A549 (cell line): ENCODE measurements around the gene PPM1L. TPM values are rescaled to one million over a fixed set of nuclear protein-coding genes. Genes with fewer than 3 reads are reported as not detected.

Source experiments
- ATAC-seq, 2 experiments: fragments of 200-7000 bp in 1 of 2; fragments of >200 bp in 1 of 2; cut with Nextera tagmentation in 1 of 2; cut with Tn5 transposase in 1 of 2; 3 replicates each; pipeline versions ENCODE4 v1.8.0 to v1.9.1; 2018 to 2020; ENCODE audit warnings: mild to moderate bottlenecking in 1 of 2, moderate library complexity in 1 of 2
- CTCF ChIA-PET: fragments of 300-600 bp; sonication (Branson Sonifier 250); formaldehyde crosslinking; extraction: SDS; loops from one replicate; lab custom pipeline; 2021; ENCODE audit warnings: antibody characterized with exemption, inconsistent platforms; lab: Yijun Ruan, JAX
- POLR2A ChIA-PET: fragments of 350-600 bp; formaldehyde crosslinking; extraction: SDS; loops from one replicate; lab custom pipeline; 2021; ENCODE audit warnings: antibody characterized with exemption, inconsistent platforms; lab: Yijun Ruan, JAX
- DNase-seq, 2 experiments: peaks; one replicate each; pipeline versions ENCODE4 v3.0.0 to v3.0.0-alpha.2; 2011 to 2016; ENCODE audit warnings: low read depth in 1 of 2, low spot score in 1 of 2
- FAIRE-seq: peaks from 2 replicates; lab custom pipeline; 2011; peaks lifted over from hg19 to GRCh38; lab: Jason Lieb, UNC
- H3K27ac ChIP-seq, 2 experiments: fragments of >200 bp; sonication (Bioruptor Twin); formaldehyde crosslinking; 3 replicates each; pipeline ENCODE4 v1.5.1; 2016 to 2017
- H3K4me1 ChIP-seq: fragments of >200 bp; sonication (Bioruptor Twin); formaldehyde crosslinking; 3 replicates; pipeline ENCODE4 v1.6.1; 2016
- H3K4me2 ChIP-seq: fragments of >200 bp; sonication (Bioruptor Twin); formaldehyde crosslinking; 3 replicates; pipeline ENCODE4 v1.6.1; 2016
- H3K4me3 ChIP-seq: fragments of >200 bp; sonication (Bioruptor Twin); formaldehyde crosslinking; 3 replicates; pipeline ENCODE4 v1.5.1; 2016
- H3K9me3 ChIP-seq: fragments of >200 bp; sonication (Bioruptor Twin); formaldehyde crosslinking; 3 replicates; pipeline ENCODE4 v1.6.1; 2016
- CBX2 ChIP-seq: fragments of 200-600 bp; sonication (generic); IDR thresholded peaks from 2 replicates; pipeline ENCODE4 v1.6.1; 2016; ENCODE audit warnings: low read depth, mild to moderate bottlenecking, borderline replicate concordance
- CBX8 ChIP-seq: fragments of 200-600 bp; sonication (generic); IDR thresholded peaks from 2 replicates; pipeline ENCODE4 v1.6.1; 2016
- ELK1 ChIP-seq: fragments of 150-350 bp; IDR thresholded peaks from 2 replicates; pipeline ENCODE4 v1.6.1; 2014; ENCODE audit warnings: low read depth, mild to moderate bottlenecking, low read length
- FOSL2 ChIP-seq, 2 experiments: fragments of 450-650 bp in 1 of 2; fragments of >200 bp in 1 of 2; sonication (Bioruptor Twin) in 1 of 2; formaldehyde crosslinking; IDR thresholded peaks; 2 replicates each; pipeline versions ENCODE4 v1.5.0 to v1.6.1; 2016 to 2020; ENCODE audit warnings: mild to moderate bottlenecking in 1 of 2, moderate library complexity in 1 of 2
- FOXS1 ChIP-seq: fragments of 250-450 bp; sonication (Bioruptor Pico); IDR thresholded peaks from 2 replicates; pipeline ENCODE4 v1.5.0; 2020; ENCODE audit warnings: mild to moderate bottlenecking, moderate library complexity
- HDAC2 ChIP-seq: fragments of 200-600 bp; sonication (generic); IDR thresholded peaks from 2 replicates; pipeline ENCODE4 v1.6.1; 2016
- HES2 ChIP-seq: fragments of >200 bp; sonication (Bioruptor Twin); formaldehyde crosslinking; IDR thresholded peaks from 2 replicates; pipeline ENCODE4 v1.6.1; 2016
- HMGXB4 ChIP-seq: fragments of 250-450 bp; sonication (Bioruptor Pico); IDR thresholded peaks from 2 replicates; pipeline ENCODE4 v1.5.0; 2021; ENCODE audit warnings: mild to moderate bottlenecking, moderate library complexity, borderline replicate concordance
- HOXA7 ChIP-seq: fragments of 250-450 bp; sonication (Bioruptor Pico); IDR thresholded peaks from 2 replicates; pipeline ENCODE4 v1.5.0; 2020; ENCODE audit warnings: mild to moderate bottlenecking, moderate library complexity
- JUN ChIP-seq, 2 experiments: fragments of >200 bp; sonication (Bioruptor Twin); formaldehyde crosslinking; IDR thresholded peaks; 2 replicates in 1 of 2; 3 replicates in 1 of 2; pipeline ENCODE4 v1.6.1; 2016 to 2017
- JUNB ChIP-seq: fragments of >200 bp; sonication (Bioruptor Twin); formaldehyde crosslinking; IDR thresholded peaks from 2 replicates; pipeline ENCODE4 v1.6.1; 2016
- MAFK ChIP-seq: fragments of 450-650 bp; IDR thresholded peaks from 2 replicates; pipeline ENCODE4 v1.6.1; 2014; ENCODE audit not compliant: partially characterized antibody
- MAZ ChIP-seq: fragments of 150-350 bp; IDR thresholded peaks from 2 replicates; pipeline ENCODE4 v1.6.1; 2014; ENCODE audit warnings: antibody characterized with exemption, low read depth, low read length, borderline replicate concordance
- PBX3 ChIP-seq: IDR thresholded peaks from 2 replicates; pipeline ENCODE4 v1.6.1; 2012
- PHF8 ChIP-seq: fragments of 200-600 bp; sonication (generic); IDR thresholded peaks from 2 replicates; pipeline ENCODE4 v1.6.1; 2016; ENCODE audit warnings: low read depth, mild to moderate bottlenecking, antibody characterized with exemption, moderate library complexity, borderline replicate concordance
- POLR2A ChIP-seq: IDR thresholded peaks from 2 replicates; pipeline ENCODE4 v1.6.1; 2012; ENCODE audit warnings: mild to moderate bottlenecking, low read length
- RAD21 ChIP-seq, 2 experiments: fragments of >200 bp in 1 of 2; sonication (Bioruptor Twin) in 1 of 2; formaldehyde crosslinking in 1 of 2; IDR thresholded peaks in 1 of 2; conservative IDR thresholded peaks in 1 of 2; 2 replicates in 1 of 2; 3 replicates in 1 of 2; pipeline ENCODE4 v1.6.1; 2012 to 2018; ENCODE audit warnings: inconsistent platforms in 1 of 2
- RCOR1 ChIP-seq: fragments of 150-350 bp; IDR thresholded peaks from 2 replicates; pipeline ENCODE4 v1.6.1; 2014; ENCODE audit warnings: antibody characterized with exemption, low read length, low read depth
- REST ChIP-seq: fragments of 200-600 bp; sonication (generic); IDR thresholded peaks from 2 replicates; pipeline ENCODE4 v1.6.1; 2016; ENCODE audit warnings: antibody characterized with exemption, mild to moderate bottlenecking, moderate library complexity
- ZC3H11A ChIP-seq: fragments of 450-650 bp; IDR thresholded peaks from 2 replicates; pipeline ENCODE4 v1.6.1; 2014; ENCODE audit warnings: antibody characterized with exemption, mild to moderate bottlenecking
- ZNF302 ChIP-seq: fragments of 250-450 bp; sonication (Bioruptor Pico); IDR thresholded peaks from 2 replicates; pipeline ENCODE4 v1.9.0; 2021; ENCODE audit warnings: inconsistent platforms, mild to moderate bottlenecking, moderate library complexity
- WGBS: methylation state at CpG from one replicate; pipeline ENCODE4 v1.1.6; 2017; ENCODE audit errors: missing lambda C conversion rate; 5-methylcytosine and 5-hydroxymethylcytosine counted together
- polyA plus RNA-seq, 4 experiments: library from polyadenylated mRNA; depleted of rRNA in 3 of 4; stranded (reverse); fragments of >200 nt; fragmentation: RNase III in 1 of 4; extraction: RNeasy Plus Mini Kit Qiagen cat#74134 plus additional on column Dnase treatment in 1 of 4; gene quantifications; 2 replicates in 3 of 4; 3 replicates in 1 of 4; pipeline ENCODE4 v1.2.3, GENCODE V29; 2011 to 2017

Gene PPM1L
- polyA plus RNA-seq, 2 of the 4 experiments (the other 2 are of a cell fraction), result 0.27 to 0.45 TPM

- ChIA-PET POLR2A (no interaction called here), CTCF (interaction anchor here (1.0 to 9.0 kb wide), 6 partner anchors 10 to 501 kb away, joined by 3 to 45 read pairs (median 4); no protein-coding TSS in a partner anchor)
- WGBS, result 5% methylated on average over 1 of the region's 1 CpG
- ATAC-seq (no peak), DNase-seq (no peak), FAIRE-seq (no peak)
- H3K27ac ChIP-seq, result no peak overlapping the region
- no peaks in the 10 kb centered on the region for H3K9me3 ChIP-seq
- no peak overlapping the region for H3K4me2 ChIP-seq
- TF ChIP-seq MAFK (peak; percentile 68), POLR2A (no peak)
- no peaks in the 10 kb centered on the region for H3K4me1 ChIP-seq
- no peak overlapping the region for H3K4me3 ChIP-seq
Observed at GRCh38 chr3:160924776-160925175, 168.7 kb downstream of the PPM1L start.

GRCh38 chr3:160927620-160928019, 171.6 kb downstream of the PPM1L start:
- no peak for ATAC-seq
- H3K27ac ChIP-seq, result no peak overlapping the region

GRCh38 chr3:160928183-160928726, 172.2 kb downstream of the PPM1L start:
- no peak overlapping the region for H3K4me3 ChIP-seq
- POLR2A ChIA-PET, result no interaction called here
- H3K9me3 ChIP-seq, result no peaks in the 10 kb centered on the region
- 54% methylated on average over 5 of the region's 5 CpGs for whole genome bisulfite sequencing
- H3K4me1 ChIP-seq, result no peaks in the 10 kb centered on the region
- H3K4me2 ChIP-seq, result no peak overlapping the region
- FAIRE-seq (no peak), ATAC-seq (peak in 1 of 2 experiments; percentile 78; a peak in 3 of 6 replicates), DNase-seq (peak in 1 of 2 experiments; percentile 7)
- TF ChIP-seq JUN (IDR thresholded peaks at IDR 0.05) (no peak), FOXS1 (CRISPR knock-in tag) (no peak), JUNB (no peak), REST (no peak), MAZ (no peak), RAD21 (conservative IDR thresholded peaks at IDR 0.05 in 1 of 2, IDR thresholded peaks at IDR 0.05 in 1 of 2) (peak in 1 of 2 experiments; percentile 43; a peak in 2 of 5 replicates), ELK1 (no peak)
- no peak overlapping the region for H3K27ac ChIP-seq
- CTCF ChIA-PET, result interaction anchor here (0.9 to 9.0 kb wide), 5 partner anchors 13 to 1676 kb away, joined by 3 to 45 read pairs (median 3); no protein-coding TSS in a partner anchor

More at GRCh38 chr3:160927620-160928019, 171.6 kb downstream of the PPM1L start:
- TF ChIP-seq HMGXB4 (CRISPR knock-in tag) (no peak), CBX2 (no peak), FOXS1 (CRISPR knock-in tag) (no peak), RCOR1 (no peak), ZC3H11A (no peak), ZNF302 (no peak), FOSL2 (IDR thresholded peaks at IDR 0.05) (no peak), FOSL2 (CRISPR knock-in tag; IDR thresholded peaks at IDR 0.05) (no peak), PHF8 (no peak), CBX8 (no peak), RAD21 (conservative IDR thresholded peaks at IDR 0.05 in 1 of 2, IDR thresholded peaks at IDR 0.05 in 1 of 2) (no peak), HDAC2 (no peak), PBX3 (no peak), HES2 (no peak), HOXA7 (CRISPR knock-in tag) (no peak)
- WGBS, result 57% methylated on average over 10 of the region's 10 CpGs
- DNase-seq (no peak), FAIRE-seq (no peak)
- CTCF ChIA-PET, result interaction anchor here (0.6 to 9.0 kb wide), 4 partner anchors 14 to 1675 kb away, joined by 3 to 45 read pairs (median 4); no protein-coding TSS in a partner anchor
- Histone ChIP-seq H3K4me1 (no peaks in the 10 kb centered on the region), H3K4me2 (no peak overlapping the region), H3K9me3 (no peaks in the 10 kb centered on the region), H3K4me3 (no peak overlapping the region)
- POLR2A ChIA-PET, result no interaction called here
